Right cardiac atrium (tissue), 5 donors: ENCODE data around the gene RDH8. TPM values are rescaled to one million over a fixed set of nuclear protein-coding genes. Genes with fewer than 3 reads are reported as not detected.

Source experiments
- microRNA-seq, 2 donors: library from miRNA; unstranded; fragments of <30 nt; microRNA quantifications; one replicate each; pipeline ENCODE4 v1.2.0, GENCODE V29; 2020 to 2021
- polyA plus RNA-seq: library from polyadenylated mRNA; stranded (reverse); fragments of 200-250 nt; gene quantifications from one replicate; pipeline ENCODE4 v1.2.3, GENCODE V29; 2013
- total RNA-seq, 4 donors: library from RNA; stranded (reverse); fragmentation: NEBNext Ultra II Directional; extraction: Animal tissue kit (Norgen Biotek cat#: 25700); gene quantifications; one replicate each; pipeline ENCODE4 v1.2.1, GENCODE V29; 2021
- donor health status: healthy with polysubstance abuse.
- donor health status: DM: no; HTN: yes; CAD: no.
- donor health status: DM: no; HTN: no; CAD: no.
- donor health status: DM: no; HTN: yes; CAD: no; lungs with severe emphysema.
- donor health status: DM: yes; HTN: yes; CAD: no.

Gene RDH8
- total and polyA plus RNA-seq, 5 donors = not detected

Small RNA genes within 50 kb of the gene (microRNA-seq; reads per million reads assigned to microRNA genes)
- 0 reads per million in 2 donors for gene MIR5589

Other genes with a start within 250 kb of the RDH8 start
- gene ZNF846, start 244.7 kb upstream of the RDH8 start, total RNA-seq = 10 to 100 TPM in 3 of 4 donors, 1 to 10 TPM in 1; 8.4 to 14.6 (median 14.4) TPM
- 10.9 TPM for gene ZNF846, start 244.7 kb upstream of the RDH8 start, polyA plus RNA-seq
- 10 to 100 TPM; 12.2 to 14.5 (median 13.8) TPM for gene FBXL12, start 194.4 kb upstream of the RDH8 start, total RNA-seq
- gene FBXL12, start 194.4 kb upstream of the RDH8 start, polyA plus RNA-seq = 13.9 TPM
- gene UBL5, start 185.6 kb upstream of the RDH8 start, total RNA-seq = 100 to 1,000 TPM; 439 to 544 (median 471) TPM
- 1,516 TPM for gene UBL5, start 185.6 kb upstream of the RDH8 start, polyA plus RNA-seq
- 10 to 100 TPM; 81.9 to 98.2 (median 90.2) TPM for gene PIN1, start 178.2 kb upstream of the RDH8 start, total RNA-seq
- gene PIN1, start 178.2 kb upstream of the RDH8 start, polyA plus RNA-seq = 113 TPM
- 1 to 10 TPM; 5.9 to 9.2 (median 7.4) TPM for gene OLFM2, start 77.0 kb upstream of the RDH8 start, total RNA-seq
- gene OLFM2, start 77.0 kb upstream of the RDH8 start, polyA plus RNA-seq = 15.9 TPM
- 10 to 100 TPM in 2 of 4 donors, 1 to 10 TPM in 2; 8.6 to 19.1 (median 11.9) TPM for gene COL5A3, start 3.0 kb upstream of the RDH8 start, total RNA-seq
- 13.5 TPM for gene COL5A3, start 3.0 kb upstream of the RDH8 start, polyA plus RNA-seq
- 10 to 100 TPM; 14.5 to 16.0 (median 15.2) TPM for gene SHFL, start 72.8 kb downstream of the RDH8 start, total RNA-seq
- 16.0 TPM for gene SHFL, start 72.8 kb downstream of the RDH8 start, polyA plus RNA-seq
- gene ANGPTL6, start 89.2 kb downstream of the RDH8 start, total RNA-seq = not detected
- 0.25 TPM for gene ANGPTL6, start 89.2 kb downstream of the RDH8 start, polyA plus RNA-seq
- 10 to 100 TPM; 16.5 to 29.4 (median 25.7) TPM for gene PPAN, start 92.9 kb downstream of the RDH8 start, total RNA-seq
- 25.2 TPM for gene PPAN, start 92.9 kb downstream of the RDH8 start, polyA plus RNA-seq
- gene P2RY11, start 98.2 kb downstream of the RDH8 start, total RNA-seq = 1 to 10 TPM; 4.4 to 6.6 (median 4.9) TPM
- gene P2RY11, start 98.2 kb downstream of the RDH8 start, polyA plus RNA-seq = 2.9 TPM
- 100 to 1,000 TPM; 144 to 183 (median 158) TPM for gene EIF3G, start 106.4 kb downstream of the RDH8 start, total RNA-seq
- gene EIF3G, start 106.4 kb downstream of the RDH8 start, polyA plus RNA-seq = 127 TPM
- 10 to 100 TPM; 21.0 to 37.2 (median 30.3) TPM for gene DNMT1, start 181.5 kb downstream of the RDH8 start, total RNA-seq
- gene DNMT1, start 181.5 kb downstream of the RDH8 start, polyA plus RNA-seq = 19.3 TPM
- 10 to 100 TPM in 2 of 4 donors, 1 to 10 TPM in 2; 4.7 to 18.8 (median 9.5) TPM for gene S1PR2, start 217.8 kb downstream of the RDH8 start, total RNA-seq
- gene S1PR2, start 217.8 kb downstream of the RDH8 start, polyA plus RNA-seq = 3.5 TPM
- 10 to 100 TPM; 54.1 to 65.4 (median 60.5) TPM for gene MRPL4, start 238.7 kb downstream of the RDH8 start, total RNA-seq
- 66.6 TPM for gene MRPL4, start 238.7 kb downstream of the RDH8 start, polyA plus RNA-seq